SK-N-MC (cell line): ENCODE measurements around the gene MRTFB.

Experiments
- EZH2 ChIP-seq: fragments of 200-600 bp; sonication (generic); IDR thresholded peaks from one replicate; pipeline ENCODE4 v1.6.1; 2017; ENCODE audit warnings: antibody characterized with exemption
- POLR2AphosphoS5 ChIP-seq: IDR thresholded peaks from 2 replicates; pipeline ENCODE4 v1.6.1; 2012; ENCODE audit warnings: mild to moderate bottlenecking, low read depth, low read length, borderline replicate concordance

- TF ChIP-seq EZH2: no peak
- no peak for TF ChIP-seq POLR2AphosphoS5
Measured at GRCh38 chr16:14196539-14196938, 125.4 kb downstream of the MRTFB start.
